Right forelimb (tissue), 1 donor: ENCODE results near the gene FAM184B.

Experiments
- DNase-seq: peaks from one replicate; pipeline ENCODE4 v3.0.0-alpha.2; 2018

FAM184B gene

DNA sequence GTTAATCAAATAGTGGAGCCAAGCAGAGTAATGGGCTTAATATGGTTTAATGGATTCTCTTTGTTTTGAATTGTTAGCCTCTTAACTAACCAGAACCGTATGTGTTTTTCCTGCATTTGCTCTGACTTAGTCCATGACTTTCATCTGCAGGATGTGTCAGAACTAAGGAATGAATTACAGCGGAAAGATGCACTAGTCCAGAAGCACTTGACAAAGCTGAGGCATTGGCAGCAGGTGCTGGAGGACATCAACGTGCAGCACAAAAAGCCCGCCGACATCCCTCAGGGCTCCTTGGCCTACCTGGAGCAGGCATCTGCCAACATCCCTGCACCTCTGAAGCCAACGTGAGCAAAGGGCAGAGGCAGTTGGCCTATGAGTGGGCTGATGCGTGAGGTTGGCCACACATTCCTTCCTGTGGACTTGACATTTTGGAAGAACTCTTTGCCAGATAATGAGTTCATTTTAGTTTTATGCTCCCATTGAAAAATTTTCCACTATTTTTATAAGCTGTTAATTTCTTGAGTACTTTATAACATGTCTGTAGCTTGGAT lies 157.9 kb downstream of the FAM184B start:
- no peak for DNase-seq

DNA sequence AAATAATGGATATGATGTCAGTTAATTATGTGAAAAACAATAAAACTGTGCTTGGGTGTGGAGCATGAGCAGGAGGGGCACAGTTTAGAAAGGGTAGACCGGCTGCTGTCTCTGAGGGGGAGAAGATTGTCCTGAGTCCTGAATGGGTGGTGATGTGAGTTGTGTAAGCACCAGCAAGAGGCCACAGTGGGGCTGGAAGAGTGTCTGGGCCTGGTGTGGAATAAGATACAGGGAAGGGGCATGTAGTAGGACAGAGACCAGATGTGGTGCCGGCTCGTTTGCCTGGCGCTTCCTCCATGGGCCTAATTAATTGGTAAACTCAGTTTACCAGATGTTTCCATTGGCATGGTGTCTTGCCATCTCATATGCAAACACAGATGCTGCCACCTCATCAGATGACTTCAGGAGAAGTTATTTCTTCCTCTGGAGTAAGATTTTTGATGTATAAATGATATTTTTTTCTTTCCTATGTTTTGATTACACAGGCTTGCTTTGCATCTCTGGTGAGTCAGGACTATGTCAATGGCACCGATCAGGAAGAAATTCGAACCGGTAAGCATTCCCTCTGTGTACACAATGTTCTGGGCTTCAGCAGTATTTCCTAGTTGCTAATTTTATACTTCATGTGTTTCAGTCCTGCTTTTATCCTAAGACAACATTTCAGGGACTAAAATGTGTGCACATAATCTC lies 161.9 kb downstream of the FAM184B start:
- no peak for DNase-seq

DNA sequence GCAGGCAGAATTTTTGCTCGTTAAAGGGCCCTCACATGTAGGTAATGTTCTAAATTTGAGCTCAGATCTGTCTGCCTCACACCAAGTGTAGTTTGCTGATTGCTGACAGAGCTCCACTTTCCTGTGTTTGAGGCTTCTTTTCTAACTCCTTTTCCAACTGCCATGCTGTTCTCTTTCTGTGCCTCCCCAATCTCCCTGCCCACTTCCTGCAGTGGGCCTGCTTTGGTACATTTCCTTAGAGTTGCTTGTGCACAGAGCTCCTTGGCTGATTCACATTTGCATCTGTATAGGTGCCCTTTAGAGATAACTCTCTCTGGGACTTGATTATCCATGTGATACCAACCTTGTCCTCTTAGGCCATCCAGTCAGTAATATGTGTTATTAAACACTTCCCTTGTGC lies 162.5 kb downstream of the FAM184B start:
- DNase-seq, result no peak

DNA sequence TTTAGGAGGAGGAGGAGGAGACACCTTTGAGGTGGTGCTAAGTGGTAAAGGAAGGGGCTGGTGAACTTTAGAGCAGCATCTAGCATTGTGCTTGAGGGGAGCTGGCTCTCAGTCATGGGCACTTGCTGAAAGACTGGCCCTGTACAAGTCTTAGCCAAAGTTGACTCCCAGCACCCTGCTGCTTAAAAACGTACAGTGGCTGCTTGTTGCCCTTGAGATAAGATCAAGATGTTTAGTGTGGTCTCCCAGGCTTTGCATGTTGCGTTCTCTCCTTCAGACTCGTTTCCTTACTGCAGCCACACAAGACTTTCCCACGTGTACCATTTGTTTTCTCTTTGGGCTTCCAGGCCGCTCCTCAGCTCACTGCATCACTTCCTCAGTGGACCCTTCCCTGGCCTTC lies 165.1 kb downstream of the FAM184B start:
- DNase-seq, result no peak

DNA sequence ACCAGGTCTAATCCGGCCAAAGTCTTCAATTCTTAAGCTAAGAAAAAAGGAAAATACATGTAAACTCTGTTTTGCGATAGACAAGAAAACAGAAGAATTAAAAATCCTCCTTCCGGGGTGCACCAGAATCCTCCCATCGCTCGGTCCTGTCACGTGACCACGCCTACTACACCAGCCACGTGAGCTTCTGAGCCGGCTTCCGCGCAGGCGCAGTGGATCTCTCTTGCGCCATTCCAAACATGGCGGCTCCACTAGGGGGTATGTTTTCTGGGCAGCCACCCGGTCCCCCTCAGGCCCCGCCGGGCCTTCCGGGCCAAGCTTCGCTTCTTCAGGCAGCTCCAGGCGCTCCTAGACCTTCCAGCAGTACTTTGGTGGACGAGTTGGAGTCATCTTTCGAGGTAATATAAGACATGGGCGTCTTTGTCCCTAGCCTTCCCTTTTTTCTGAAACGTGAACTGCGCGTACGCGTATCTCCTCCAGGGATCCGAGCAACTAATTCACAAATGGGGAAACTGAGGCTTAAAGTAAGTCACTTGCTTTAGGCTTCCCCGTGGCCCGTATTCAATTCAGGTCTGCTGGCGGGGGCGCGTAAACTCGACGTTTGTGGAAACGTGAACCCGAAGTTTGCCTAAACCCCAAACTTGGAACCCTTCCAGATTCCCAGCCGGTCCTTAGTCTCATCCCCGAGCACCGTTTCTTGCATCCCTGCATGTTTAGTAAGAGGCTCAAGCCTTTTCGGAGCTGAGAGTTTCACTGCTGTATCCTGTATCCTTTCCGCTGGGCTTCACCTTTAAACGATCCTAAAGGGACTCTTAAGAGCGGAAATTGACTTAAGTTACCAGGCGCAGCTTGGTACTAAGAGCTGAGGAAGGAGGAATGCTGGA lies 166.8 kb downstream of the FAM184B start, which contains the start of gene MED28:
TSS of gene MED28 (plus strand) at position 226 of the 884 bp plus-strand sequence. CDS start at position 240, 14 bp downstream.
- peak; percentile 94 for DNase-seq

DNA sequence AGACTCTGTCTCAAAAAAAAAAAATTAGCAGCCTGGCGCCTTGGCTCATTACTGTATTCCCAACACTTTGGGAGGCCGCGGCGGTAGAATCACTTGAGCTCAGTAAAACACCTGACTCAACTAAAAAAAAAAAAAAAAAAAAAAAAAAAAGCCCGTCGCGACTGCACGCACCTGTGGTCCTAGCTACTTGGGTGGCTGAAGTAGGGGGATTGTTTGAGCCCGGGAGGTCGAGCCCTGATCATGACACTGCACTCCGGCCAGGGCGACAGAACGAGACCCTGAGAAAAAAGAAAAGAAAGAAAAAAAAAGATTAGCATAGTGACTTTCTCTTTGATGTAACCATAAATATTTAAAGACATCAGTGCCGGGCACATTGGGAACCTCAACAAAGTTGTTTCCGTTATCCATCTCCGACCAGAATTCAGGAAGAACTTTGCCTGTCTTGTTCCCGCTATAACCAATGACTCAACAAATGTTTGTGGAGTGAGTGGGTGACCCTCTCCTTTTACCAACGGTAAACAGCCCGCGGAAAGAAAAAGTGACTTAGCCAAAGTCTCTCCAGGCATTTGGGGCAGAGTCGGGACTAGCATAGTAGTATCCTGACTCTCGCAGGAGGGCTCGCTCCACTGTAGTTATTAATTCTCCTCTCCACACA lies 167.5 kb downstream of the FAM184B start:
- no peak for DNase-seq

DNA sequence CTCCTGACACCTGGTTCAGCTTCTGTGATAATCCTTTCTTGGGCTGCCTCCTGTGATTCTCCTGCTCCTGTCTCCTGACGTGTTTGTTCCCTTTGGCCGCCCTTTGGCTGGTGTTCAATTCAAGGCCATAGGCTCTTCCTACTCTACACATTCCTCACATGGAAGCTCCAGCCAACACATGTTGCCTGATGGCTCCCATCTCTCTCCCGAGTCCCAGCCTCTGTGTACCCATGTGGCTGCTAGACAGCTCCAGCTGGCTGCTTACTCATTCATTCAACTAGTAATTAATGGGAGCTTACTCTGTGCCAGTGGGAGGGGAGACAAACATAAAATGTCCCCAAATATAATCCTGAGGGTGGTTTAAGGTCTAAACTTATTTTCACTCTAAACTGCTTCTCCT lies 176.2 kb downstream of the FAM184B start:
- DNase-seq, result no peak

DNA sequence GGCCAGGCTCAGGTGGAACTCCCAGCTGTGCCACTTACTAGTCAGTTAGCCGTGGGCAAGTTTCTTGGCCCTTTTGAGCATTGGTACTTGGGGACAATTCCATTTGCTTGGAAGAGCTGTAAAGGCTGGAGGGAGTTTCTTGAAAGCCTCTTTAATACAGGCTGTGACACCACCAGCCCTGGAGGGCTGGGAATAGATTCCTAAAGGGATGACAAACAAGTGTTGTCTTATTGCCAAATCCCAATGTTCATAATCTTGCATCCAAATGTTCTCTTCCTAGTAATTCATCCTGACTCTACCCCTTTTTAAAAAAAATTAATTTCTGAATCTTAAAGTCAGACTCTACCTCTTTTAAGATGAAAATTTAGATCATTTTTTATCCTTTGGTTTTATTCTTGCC lies 181.6 kb downstream of the FAM184B start:
- DNase-seq, result no peak

DNA sequence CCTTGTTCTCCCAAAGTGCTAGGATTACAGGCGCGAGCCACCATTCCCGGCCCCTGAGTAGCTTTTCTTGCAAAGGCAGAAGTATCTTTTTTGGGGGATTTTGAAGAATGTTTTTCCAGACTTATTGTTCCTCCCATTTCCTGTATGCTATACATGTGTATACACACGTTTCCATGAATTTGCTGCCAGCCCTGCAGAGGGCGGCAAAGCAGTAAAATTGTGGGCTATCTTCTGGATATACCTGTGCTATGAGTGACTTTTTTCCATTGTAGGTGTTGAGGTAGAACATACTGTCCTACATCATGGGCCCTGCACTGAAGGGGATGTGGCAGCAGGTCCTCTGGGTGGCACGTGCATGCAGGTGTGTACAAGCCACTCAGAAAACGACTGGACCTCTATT lies 183.9 kb downstream of the FAM184B start:
- DNase-seq, result no peak

DNA sequence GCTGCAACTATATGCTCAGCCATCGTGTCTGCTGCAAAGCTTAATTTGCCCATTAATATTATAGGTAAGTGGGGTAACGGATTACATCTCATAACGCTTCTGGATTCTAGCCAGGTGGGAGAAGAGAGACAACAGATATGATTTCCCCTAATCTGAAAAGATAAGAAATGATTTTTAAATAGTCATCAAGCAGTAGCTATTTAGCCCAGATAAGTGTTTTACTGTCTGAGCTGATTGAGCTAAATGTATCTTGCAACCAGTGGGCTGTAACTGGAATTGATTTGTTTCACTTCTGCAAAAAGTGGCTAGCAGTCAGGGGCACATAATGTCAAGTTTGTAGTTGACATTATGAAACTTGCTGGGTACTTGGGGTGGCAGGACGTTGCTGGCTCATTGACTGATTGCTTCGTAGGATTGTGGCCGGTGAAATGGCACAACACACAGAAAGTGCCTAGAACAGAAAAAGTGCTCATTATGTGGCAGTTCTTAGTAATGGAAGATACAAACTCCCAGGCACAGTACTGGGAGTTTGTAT lies 185.9 kb downstream of the FAM184B start:
- DNase-seq, result no peak

DNA sequence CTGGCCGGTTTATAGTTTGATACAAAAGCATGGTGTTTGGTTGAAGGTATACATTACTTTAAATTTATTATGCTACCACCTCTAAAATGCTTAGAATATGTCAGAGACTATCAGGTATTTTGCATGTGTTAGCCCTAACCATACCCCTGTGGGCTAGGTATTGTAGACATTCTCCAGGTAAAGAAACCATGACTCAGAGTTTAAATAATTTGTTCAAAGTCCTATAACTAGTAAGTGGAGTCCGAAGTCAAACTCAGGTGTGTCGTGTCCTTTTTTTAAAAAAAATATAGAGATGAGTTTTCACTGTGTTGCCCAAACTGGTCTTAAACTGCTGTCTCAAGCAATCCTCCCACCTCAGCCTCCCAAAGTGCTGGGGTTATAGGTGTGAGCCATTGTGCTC lies 192.1 kb downstream of the FAM184B start:
- DNase-seq, result no peak

DNA sequence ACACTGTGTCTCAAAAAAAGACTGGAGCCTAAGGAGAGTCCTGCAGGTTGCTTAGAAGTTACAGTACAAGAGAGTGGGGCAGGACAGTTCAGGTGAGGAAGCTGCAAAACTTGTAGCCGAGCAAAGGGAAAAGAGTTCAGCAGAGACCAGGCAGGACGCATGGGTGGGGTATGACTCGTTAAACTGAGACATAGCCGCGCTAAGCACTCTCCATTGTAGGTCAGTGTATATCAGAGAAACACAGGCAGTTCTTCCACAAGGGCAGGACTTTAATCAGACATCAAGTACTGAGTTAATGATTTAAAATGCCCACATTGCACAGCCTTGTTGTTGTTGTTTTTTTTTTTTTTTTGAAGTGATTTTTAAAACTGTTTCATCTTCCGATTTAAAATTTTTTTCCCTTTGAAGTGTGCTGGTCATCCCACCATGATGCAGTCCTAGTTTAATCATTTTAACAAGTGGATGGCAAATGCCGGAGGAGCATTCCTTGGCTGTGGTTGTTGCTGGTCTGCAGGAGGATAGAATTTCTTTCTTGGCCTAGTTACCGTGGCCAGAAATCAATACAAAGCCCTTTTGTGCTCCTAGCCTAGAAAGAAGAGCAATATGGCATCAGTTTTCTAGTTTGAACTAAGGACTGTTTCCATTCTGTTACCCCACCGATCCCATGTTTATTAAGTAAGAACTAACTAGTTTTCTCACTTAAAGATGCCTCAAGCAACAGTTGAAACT lies 194.2 kb downstream of the FAM184B start:
- no peak for DNase-seq

DNA sequence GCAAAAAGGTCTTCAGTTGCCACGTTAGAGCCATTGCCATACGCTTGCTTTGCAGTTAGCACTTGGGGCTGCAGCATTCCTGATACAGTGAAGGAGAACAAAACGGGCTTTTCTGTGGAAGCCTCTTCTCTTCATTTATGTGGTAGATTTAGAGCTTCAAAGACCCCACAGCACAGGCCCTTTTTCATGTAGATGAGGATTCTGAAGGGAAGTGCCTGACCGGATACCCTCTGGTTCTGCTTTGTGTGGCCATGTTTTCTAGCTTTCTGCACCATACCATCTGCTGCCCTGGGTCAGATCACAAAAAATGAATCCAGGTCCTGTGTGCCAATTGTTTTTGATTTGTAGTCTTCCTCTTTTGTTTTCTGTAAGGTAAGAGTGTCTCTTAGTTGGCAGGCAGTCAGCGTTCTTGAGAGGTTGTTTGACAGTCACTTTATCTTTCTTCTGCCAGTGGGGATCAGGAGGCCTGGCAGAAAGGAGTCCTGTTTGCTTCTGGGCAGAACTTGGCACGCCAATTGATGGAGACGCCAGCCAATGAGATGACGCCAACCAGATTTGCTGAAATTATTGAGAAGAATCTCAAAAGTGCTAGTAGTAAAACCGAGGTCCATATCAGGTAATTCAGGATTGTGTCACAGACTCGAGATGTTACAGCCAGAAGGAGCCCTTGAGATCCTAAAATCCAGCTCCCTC lies 196.8 kb downstream of the FAM184B start:
- no peak for DNase-seq

DNA sequence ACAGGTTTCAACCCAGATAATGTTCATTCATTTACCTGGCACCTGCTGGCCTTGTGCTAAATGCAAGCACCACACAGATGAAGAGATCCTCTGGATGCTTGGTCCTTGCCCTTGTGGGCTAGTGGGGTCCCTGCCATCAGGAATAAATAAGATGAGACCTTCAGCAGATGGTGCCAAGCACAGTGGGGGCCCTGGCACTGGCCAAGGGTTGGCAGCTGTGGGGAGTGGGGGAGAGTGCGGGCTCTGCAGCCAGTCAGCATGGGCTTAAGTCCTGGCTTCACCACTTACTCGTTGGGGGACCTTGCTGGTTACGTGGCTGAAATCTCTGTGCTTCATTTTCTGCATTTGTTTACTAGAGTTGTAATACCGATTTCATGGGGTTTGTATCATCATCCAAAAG lies 197.5 kb downstream of the FAM184B start:
- no peak for DNase-seq

DNA sequence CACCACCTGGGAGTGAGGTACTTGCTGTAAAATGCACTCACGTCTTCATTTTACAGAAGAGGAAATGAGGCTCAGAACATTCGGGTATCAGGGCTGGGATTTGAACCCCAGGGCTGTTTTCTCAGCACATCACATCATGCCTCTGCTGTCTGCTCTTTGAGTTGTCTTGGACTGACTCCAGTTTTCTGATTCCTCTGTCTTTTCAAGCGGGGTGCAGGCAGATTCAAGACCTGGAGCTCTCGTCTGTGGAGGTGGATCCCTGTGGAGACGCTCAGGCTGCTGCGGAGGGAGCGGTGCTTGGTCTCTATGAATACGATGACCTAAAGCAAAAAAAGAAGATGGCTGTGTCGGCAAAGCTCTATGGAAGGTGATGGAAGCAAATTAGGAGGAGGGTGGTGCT lies 198.1 kb downstream of the FAM184B start:
- no peak for DNase-seq

DNA sequence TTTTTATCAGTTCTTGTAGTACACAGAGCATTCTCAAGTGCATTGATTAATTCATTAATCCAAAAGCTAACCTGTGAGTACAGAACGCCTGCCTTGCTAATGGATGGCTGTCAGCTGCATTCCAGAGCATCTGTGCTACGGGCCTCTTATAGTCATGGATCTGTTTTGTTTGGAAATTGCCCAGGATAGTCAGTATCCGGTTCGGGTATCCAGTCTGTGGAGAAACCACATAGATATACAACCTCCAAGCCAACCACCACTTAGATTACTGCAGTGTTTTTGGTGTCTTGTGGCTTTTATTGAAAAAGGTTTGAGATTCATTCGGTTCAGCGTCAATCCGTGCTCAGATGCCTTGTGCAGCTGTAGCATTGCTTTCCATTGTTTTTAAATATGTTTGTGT lies 200.5 kb downstream of the FAM184B start:
- no peak for DNase-seq
